Panc1 (cell line): Measurements from ENCODE around the gene RABGGTA. TPM values are rescaled to one million over a fixed set of nuclear protein-coding genes. Genes with fewer than 3 reads are reported as not detected.

ENCODE experiments used
- ATAC-seq: fragments of 200-7000 bp; cut with Tn5 transposase; 2 replicates; pipeline ENCODE4 v1.9.1; 2020; ENCODE audit warnings: mild to moderate bottlenecking, moderate library complexity
- BruUV-seq: library from RNA; stranded (reverse); fragments of 400-500 nt; replicated peaks from 2 replicates; lab custom pipeline; 2021; lab: Mats Ljungman, UMichigan
- CTCF ChIA-PET: fragments of 300-600 bp; sonication (Branson Sonifier 250); formaldehyde crosslinking; loops from one replicate; lab custom pipeline; 2022; ENCODE audit warnings: antibody characterized with exemption; lab: Charles Lee
- POLR2A ChIA-PET: fragments of 300-600 bp; sonication (Branson Sonifier 250); formaldehyde crosslinking; loops from one replicate; lab custom pipeline; 2022; ENCODE audit warnings: antibody characterized with exemption; lab: Charles Lee
- DNase-seq: peaks from one replicate; pipeline ENCODE4 v3.0.0-alpha.2; 2010; ENCODE audit warnings: low read depth, low spot score
- H3K27ac ChIP-seq: 2 replicates; pipeline ENCODE4 v1.5.1; 2011; ENCODE audit warnings: mild to moderate bottlenecking, low read length, inconsistent platforms
- H3K27me3 ChIP-seq: fragments of 200-500 bp; sonication (Bioruptor generic); 2 replicates; pipeline ENCODE4 v1.6.0; 2014; ENCODE audit warnings: low read length, inconsistent platforms; ENCODE audit not compliant: control insufficient read depth, insufficient read depth
- H3K36me3 ChIP-seq: fragments of 200-500 bp; sonication (Bioruptor generic); 2 replicates; pipeline ENCODE4 v1.5.1; 2014; ENCODE audit warnings: inconsistent platforms, mild to moderate bottlenecking, low read length, moderate library complexity; ENCODE audit not compliant: control insufficient read depth, insufficient read depth
- H3K4me1 ChIP-seq: 2 replicates; pipeline ENCODE4 v1.5.1; 2011; ENCODE audit warnings: inconsistent platforms, mild to moderate bottlenecking, low read length, moderate library complexity; ENCODE audit not compliant: control insufficient read depth, insufficient read depth
- H3K4me3 ChIP-seq, 2 experiments: 2 replicates each; pipeline ENCODE4 v1.5.1; 2011 to 2012; ENCODE audit warnings: low read depth in 2 of 2, low read length in 2 of 2, mild to moderate bottlenecking in 2 of 2, inconsistent platforms in 1 of 2, moderate library complexity in 1 of 2
- H3K9me3 ChIP-seq: fragments of 200-500 bp; sonication (Bioruptor generic); 2 replicates; pipeline ENCODE4 v1.5.1; 2014; ENCODE audit warnings: low read depth, mild to moderate bottlenecking, inconsistent platforms, low read length, moderate library complexity; ENCODE audit not compliant: control insufficient read depth, insufficient read depth
- CTCF ChIP-seq: fragments of 450-650 bp; IDR thresholded peaks from 2 replicates; pipeline ENCODE4 v1.5.1; 2017; ENCODE audit warnings: mild to moderate bottlenecking
- POLR2AphosphoS5 ChIP-seq: IDR thresholded peaks from 2 replicates; pipeline ENCODE4 v1.6.1; 2012; ENCODE audit warnings: mild to moderate bottlenecking, low read depth, low read length, moderate library complexity
- REST ChIP-seq, 2 experiments: IDR thresholded peaks; 2 replicates each; pipeline ENCODE4 v1.6.1; 2011 to 2012; ENCODE audit warnings: low read depth in 2 of 2, control low read depth in 1 of 2, low read length in 1 of 2, mild to moderate bottlenecking in 1 of 2, moderate library complexity in 1 of 2; ENCODE audit not compliant: insufficient read depth in 1 of 2
- SIN3A ChIP-seq: IDR thresholded peaks from 2 replicates; pipeline ENCODE4 v1.6.1; 2012; ENCODE audit warnings: low read depth, mild to moderate bottlenecking, low read length, moderate library complexity, borderline replicate concordance; ENCODE audit not compliant: insufficient read depth
- TCF7L2 ChIP-seq: IDR thresholded peaks from 2 replicates; pipeline ENCODE4 v1.6.1; 2011; ENCODE audit warnings: mild to moderate bottlenecking, low read depth, low read length, inconsistent platforms
- in situ Hi-C: cut with HindIII; loops from 2 replicates; pipeline ENCODE4 v1.10.0; 2016; ENCODE audit warnings: low sequenced_read_pairs, low pct_unique_long_range_greater_than_20kb
- intact Hi-C: fragments of 100-400 bp; cut with micrococcal nuclease; formaldehyde crosslinking; loops from one replicate; pipeline ENCODE4 v1.10.0; 2022; ENCODE audit not compliant: unreplicated experiment
- total RNA-seq: library from RNA; stranded (reverse); gene quantifications from one replicate; pipeline ENCODE4 v1.2.1, GENCODE V29; 2021; ENCODE audit not compliant: unreplicated experiment

Gene RABGGTA
- total RNA-seq, 1 experiment from 2014 or later: 30.9 TPM

- no peak overlapping the region for H3K4me3 ChIP-seq
- H3K36me3 ChIP-seq: no peaks in the 10 kb centered on the region
- no peak overlapping the region for H3K27ac ChIP-seq
- no TSS peak for BruUV-seq
- H3K9me3 ChIP-seq: no peaks in the 10 kb centered on the region
- no peaks in the 10 kb centered on the region for H3K27me3 ChIP-seq
- ATAC-seq: no peak
- ChIA-PET POLR2A (no interaction called here), CTCF (no interaction called here)
- in situ Hi-C loops (no loop called here), intact Hi-C loops (no loop called here)
- TF ChIP-seq POLR2AphosphoS5 (no peak), CTCF (no peak), REST (IDR thresholded peaks at IDR 0.05; ENCODE audit: insufficient read depth in 1 of 2, low read depth in 2 of 2, low read length in 1 of 2) (no peak), TCF7L2 (no peak), SIN3A (no peak)
- no peaks in the 10 kb centered on the region for H3K4me1 ChIP-seq
- DNase-seq: no peak
Measured at GRCh38 chr14:24278424-24278823, 7.0 kb upstream of the RABGGTA start.

GRCh38 chr14:24277606-24278321 is 6.4 kb upstream of the RABGGTA start:
- Histone ChIP-seq H3K4me1 (no peaks in the 10 kb centered on the region), H3K27ac (no peak overlapping the region), H3K27me3 (no peaks in the 10 kb centered on the region), H3K36me3 (no peaks in the 10 kb centered on the region), H3K9me3 (no peaks in the 10 kb centered on the region), H3K4me3 (no peak overlapping the region)
- no peak for TF ChIP-seq POLR2AphosphoS5
- no peak for TF ChIP-seq TCF7L2
- TF ChIP-seq REST (IDR thresholded peaks at IDR 0.05; ENCODE audit: insufficient read depth in 1 of 2, low read depth in 2 of 2, low read length in 1 of 2): no peak
- TF ChIP-seq CTCF: no peak
- BruUV-seq: no TSS peak
- ChIA-PET CTCF (no interaction called here), POLR2A (interaction anchor here (0.6 kb wide), 1 partner anchor 34 kb away, joined by 6 read pairs; no protein-coding TSS in a partner anchor)
- intact Hi-C loops (no loop called here), in situ Hi-C loops (no loop called here)
- DNase-seq (no peak), ATAC-seq (no peak)
